Endothelial cell (in vitro differentiated cells): ENCODE results near the gene WNT7B. TPM values are rescaled to one million over a fixed set of nuclear protein-coding genes. Genes with fewer than 3 reads are reported as not detected.

Experiments used
- DNase-seq: peaks from one replicate; pipeline ENCODE4 v3.0.0; 2021; ENCODE audit warnings: low spot score
- H3K27ac Mint-ChIP-seq: one replicate; pipeline ENCODE4 v1.8.0; 2021; ENCODE audit warnings: mixed read lengths, inconsistent platforms; ENCODE audit not compliant: unreplicated experiment
- H3K27me3 Mint-ChIP-seq: one replicate; pipeline ENCODE4 v1.8.0; 2021; ENCODE audit warnings: mild to moderate bottlenecking, moderate library complexity, mixed read lengths, inconsistent platforms; ENCODE audit not compliant: unreplicated experiment
- H3K36me3 Mint-ChIP-seq: one replicate; pipeline ENCODE4 v1.8.0; 2021; ENCODE audit warnings: mild to moderate bottlenecking, low read depth, mixed read lengths, inconsistent platforms; ENCODE audit not compliant: unreplicated experiment
- H3K4me1 Mint-ChIP-seq: one replicate; pipeline ENCODE4 v1.8.0; 2021; ENCODE audit warnings: mild to moderate bottlenecking, mixed read lengths, inconsistent platforms; ENCODE audit not compliant: unreplicated experiment
- H3K4me3 Mint-ChIP-seq: one replicate; pipeline ENCODE4 v1.8.0; 2021; ENCODE audit warnings: mild to moderate bottlenecking, mixed read lengths, inconsistent platforms; ENCODE audit not compliant: unreplicated experiment
- H3K9me3 Mint-ChIP-seq: one replicate; pipeline ENCODE4 v1.8.0; 2021; ENCODE audit warnings: mixed read lengths, inconsistent platforms; ENCODE audit not compliant: unreplicated experiment
- CTCF ChIP-seq: fragments of 200-600 bp; sonication (generic); IDR thresholded peaks from one replicate; pipeline ENCODE4 v1.5.0; 2021; ENCODE audit warnings: antibody characterized with exemption; ENCODE audit not compliant: unreplicated experiment
- total RNA-seq: library from RNA; stranded (reverse); fragmentation: NEBNext Ultra II Directional; extraction: Animal tissue kit (Norgen Biotek cat#: 25700); gene quantifications from one replicate; pipeline ENCODE4 v1.2.1, GENCODE V29; 2021; ENCODE audit not compliant: unreplicated experiment

Gene WNT7B
- total RNA-seq, 1 donor from 2014 or later, result not detected

GRCh38 chr22:45925811-45926351, 51.1 kb downstream of the WNT7B start:
- DNase-seq, result no peak
- Mint-ChIP-seq H3K4me3 (no peak overlapping the region), H3K27ac (no peak overlapping the region), H3K4me1 (no peaks in the 10 kb centered on the region), H3K36me3 (no peaks in the 10 kb centered on the region), H3K27me3 (peaks cover 4% of the 10 kb centered on the region), H3K9me3 (no peaks in the 10 kb centered on the region)
- no peak for TF ChIP-seq CTCF

DNA sequence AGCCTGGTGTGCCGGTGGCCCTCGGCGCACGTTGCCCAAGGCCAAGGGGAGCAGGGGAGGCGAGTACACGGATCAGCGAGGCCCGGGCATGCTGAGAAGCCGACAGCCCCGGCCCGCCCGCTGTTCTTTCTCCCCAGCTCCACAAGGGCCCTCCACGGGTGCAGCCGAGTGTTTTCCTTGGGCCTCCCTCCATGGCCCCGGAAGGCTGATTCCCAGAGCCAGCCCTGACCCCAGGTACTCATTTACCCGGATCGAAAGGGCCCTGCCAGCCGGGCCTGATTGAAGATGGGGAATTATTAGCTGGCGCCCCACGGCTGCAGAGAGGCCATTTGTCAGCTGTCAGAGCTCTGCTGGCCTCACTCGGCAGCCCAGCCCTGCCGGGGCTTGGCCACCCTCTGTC, 53.1 kb downstream of the WNT7B start:
- DNase-seq, result no peak
- Mint-ChIP-seq H3K36me3 (no peaks in the 10 kb centered on the region), H3K9me3 (no peaks in the 10 kb centered on the region), H3K4me3 (no peak overlapping the region), H3K27ac (no peak overlapping the region), H3K27me3 (no peaks in the 10 kb centered on the region), H3K4me1 (no peaks in the 10 kb centered on the region)
- no peak for TF ChIP-seq CTCF

- no peak for DNase-seq
- no peaks in the 10 kb centered on the region for H3K27me3 Mint-ChIP-seq
- no peaks in the 10 kb centered on the region for H3K36me3 Mint-ChIP-seq
- H3K4me3 Mint-ChIP-seq, result no peak overlapping the region
- no peak overlapping the region for H3K27ac Mint-ChIP-seq
- H3K4me1 Mint-ChIP-seq, result no peaks in the 10 kb centered on the region
- no peaks in the 10 kb centered on the region for H3K9me3 Mint-ChIP-seq
- no peak for TF ChIP-seq CTCF
These were observed 53.8 kb downstream of the WNT7B start for GRCh38 chr22:45923212-45923611.

DNA sequence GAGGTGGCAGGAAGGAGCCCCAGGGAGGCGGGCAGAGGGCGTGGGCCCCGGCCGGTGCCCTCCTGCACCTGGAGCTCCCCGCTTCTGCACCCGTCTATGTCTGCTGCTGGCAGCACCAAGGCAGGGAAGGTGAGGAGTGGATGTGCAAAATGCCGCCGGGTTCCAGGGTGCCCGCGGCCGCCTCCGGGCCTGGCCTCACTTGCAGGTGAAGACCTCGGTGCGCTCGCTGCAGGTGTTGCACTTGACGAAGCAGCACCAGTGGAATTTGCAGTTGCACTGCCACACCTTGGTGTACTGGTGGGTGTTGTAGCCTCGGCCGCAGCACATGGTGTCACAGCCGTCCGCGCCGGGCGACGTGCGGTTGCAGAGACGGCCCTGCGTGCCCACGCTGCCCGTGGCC, 54.3 kb downstream of the WNT7B start:
- H3K9me3 Mint-ChIP-seq, result no peaks in the 10 kb centered on the region
- H3K36me3 Mint-ChIP-seq, result no peaks in the 10 kb centered on the region
- no peaks in the 10 kb centered on the region for H3K4me1 Mint-ChIP-seq
- no peak overlapping the region for H3K27ac Mint-ChIP-seq
- H3K4me3 Mint-ChIP-seq, result no peak overlapping the region
- TF ChIP-seq CTCF, result no peak
- peaks cover 3% of the 10 kb centered on the region for H3K27me3 Mint-ChIP-seq
- no peak for DNase-seq

- no peak for DNase-seq
- peaks cover 5% of the 10 kb centered on the region for H3K27me3 Mint-ChIP-seq
- TF ChIP-seq CTCF, result no peak
- no peaks in the 10 kb centered on the region for H3K4me1 Mint-ChIP-seq
- H3K4me3 Mint-ChIP-seq, result no peak overlapping the region
- no peak overlapping the region for H3K27ac Mint-ChIP-seq
- H3K9me3 Mint-ChIP-seq, result no peaks in the 10 kb centered on the region
- H3K36me3 Mint-ChIP-seq, result no peaks in the 10 kb centered on the region
These were observed 54.7 kb downstream of the WNT7B start for GRCh38 chr22:45922256-45922655.
